Uterus (tissue), 4 donors: ENCODE measurements around the gene SLC25A22. TPM values are rescaled to one million over a fixed set of nuclear protein-coding genes. Genes with fewer than 3 reads are reported as not detected.
A peak's percentile ranks its signal among the peaks of the same experiment; 100 is the strongest.

Experiments
- DNase-seq, 2 donors: peaks; one replicate each; pipeline ENCODE4 v3.0.0-alpha.2; 2019 to 2020
- H3K27ac ChIP-seq, 2 donors: fragments of 200-600 bp; sonication (generic); 1 replicate in 1 of 2; 2 replicates in 1 of 2; pipeline ENCODE4 v1.5.1; 2016 to 2018
- H3K27me3 ChIP-seq, 2 donors: fragments of 200-600 bp; sonication (generic); one replicate each; pipeline ENCODE4 v1.5.1; 2018 to 2019; ENCODE audit warnings: control low read depth in 1 of 2
- H3K36me3 ChIP-seq, 2 donors: fragments of 200-600 bp; sonication (generic); one replicate each; pipeline ENCODE4 v1.5.1; 2019; ENCODE audit warnings: control low read depth in 1 of 2
- H3K4me1 ChIP-seq, 2 donors: fragments of 200-600 bp; sonication (generic); one replicate each; pipeline ENCODE4 v1.5.1; 2018 to 2019; ENCODE audit warnings: control low read depth in 1 of 2
- H3K4me3 ChIP-seq, 2 donors: fragments of 200-600 bp; sonication (generic); 1 replicate in 1 of 2; 2 replicates in 1 of 2; pipeline ENCODE4 v1.5.1; 2018 to 2019; ENCODE audit warnings: mild to moderate bottlenecking in 1 of 2
- H3K9me3 ChIP-seq, 2 donors: fragments of 200-600 bp; sonication (generic); one replicate each; pipeline ENCODE4 v1.5.1; 2019; ENCODE audit warnings: control low read depth in 1 of 2
- CTCF ChIP-seq, 4 experiments: fragments of 200-600 bp in 2 of 4; fragments of 450-650 bp in 2 of 4; sonication (generic) in 2 of 4; IDR thresholded peaks; one replicate each; pipeline ENCODE4 v1.5.1; 2016 to 2019; ENCODE audit warnings: antibody characterized with exemption in 4 of 4, mild to moderate bottlenecking in 2 of 4, moderate library complexity in 1 of 4
- POLR2A ChIP-seq, 2 donors: fragments of 450-650 bp; IDR thresholded peaks; one replicate each; pipeline ENCODE4 v1.6.1; 2016; ENCODE audit warnings: antibody characterized with exemption in 2 of 2, mild to moderate bottlenecking in 1 of 2, moderate library complexity in 1 of 2
- intact Hi-C: fragments of 100-400 bp; cut with DNase I; formaldehyde crosslinking; loops from one replicate; pipeline ENCODE4 v1.15.1; 2023; ENCODE audit warnings: low total_unique reads
- total RNA-seq, 4 donors: library from RNA; depleted of rRNA in 3 of 4; stranded (reverse); fragments of >200 nt in 3 of 4; gene quantifications; one replicate each; pipeline versions ENCODE4 v1.1.0 to v1.2.4, GENCODE V29; 2014 to 2023
- donor health status: DM: yes; HTN: yes; CAD: no.

Gene SLC25A22
- total RNA-seq, 4 donors from 2014 or later = 0.29 to 20.8 (median 5.4) TPM

- no peak overlapping the region for H3K27ac ChIP-seq
- intact Hi-C loops = no loop called here
Observed at GRCh38 chr11:772429-773390, 25.4 kb downstream of the SLC25A22 start.

GRCh38 chr11:771617-772204 is 26.4 kb downstream of the SLC25A22 start:
- no peaks in the 10 kb centered on the region for H3K9me3 ChIP-seq
- no peaks in the 10 kb centered on the region for H3K36me3 ChIP-seq
- H3K4me3 ChIP-seq = no peak overlapping the region
- H3K27me3 ChIP-seq = no peaks in the 10 kb centered on the region
- H3K27ac ChIP-seq = no peak overlapping the region
- peaks cover 0 to 14% of the 10 kb centered on the region in 2 donors for H3K4me1 ChIP-seq
- TF ChIP-seq CTCF (IDR thresholded peaks at IDR 0.05) (no peak), POLR2A (IDR thresholded peaks at IDR 0.05) (no peak)
- intact Hi-C loops = no loop called here
- no peak for DNase-seq

More at GRCh38 chr11:772429-773390, 25.4 kb downstream of the SLC25A22 start:
- Histone ChIP-seq H3K9me3 (no peaks in the 10 kb centered on the region), H3K4me3 (no peak overlapping the region), H3K36me3 (no peaks in the 10 kb centered on the region), H3K4me1 (peaks cover 0 to 15% of the 10 kb centered on the region in 2 donors), H3K27me3 (no peaks in the 10 kb centered on the region)
- TF ChIP-seq POLR2A (IDR thresholded peaks at IDR 0.05) (no peak), CTCF (IDR thresholded peaks at IDR 0.05) (no peak)
- DNase-seq = peak in 1 of 2 donors; percentile 26

- intact Hi-C loops = no loop called here
- TF ChIP-seq CTCF (IDR thresholded peaks at IDR 0.05) = no peak
- TF ChIP-seq POLR2A (IDR thresholded peaks at IDR 0.05) = no peak
- Histone ChIP-seq H3K27ac (no peak overlapping the region), H3K4me1 (peaks cover 0 to 6% of the 10 kb centered on the region in 2 donors), H3K36me3 (no peaks in the 10 kb centered on the region), H3K27me3 (no peaks in the 10 kb centered on the region), H3K9me3 (no peaks in the 10 kb centered on the region), H3K4me3 (no peak overlapping the region)
- DNase-seq = no peak
Observed at GRCh38 chr11:770642-771616, 27.2 kb downstream of the SLC25A22 start.

DNA sequence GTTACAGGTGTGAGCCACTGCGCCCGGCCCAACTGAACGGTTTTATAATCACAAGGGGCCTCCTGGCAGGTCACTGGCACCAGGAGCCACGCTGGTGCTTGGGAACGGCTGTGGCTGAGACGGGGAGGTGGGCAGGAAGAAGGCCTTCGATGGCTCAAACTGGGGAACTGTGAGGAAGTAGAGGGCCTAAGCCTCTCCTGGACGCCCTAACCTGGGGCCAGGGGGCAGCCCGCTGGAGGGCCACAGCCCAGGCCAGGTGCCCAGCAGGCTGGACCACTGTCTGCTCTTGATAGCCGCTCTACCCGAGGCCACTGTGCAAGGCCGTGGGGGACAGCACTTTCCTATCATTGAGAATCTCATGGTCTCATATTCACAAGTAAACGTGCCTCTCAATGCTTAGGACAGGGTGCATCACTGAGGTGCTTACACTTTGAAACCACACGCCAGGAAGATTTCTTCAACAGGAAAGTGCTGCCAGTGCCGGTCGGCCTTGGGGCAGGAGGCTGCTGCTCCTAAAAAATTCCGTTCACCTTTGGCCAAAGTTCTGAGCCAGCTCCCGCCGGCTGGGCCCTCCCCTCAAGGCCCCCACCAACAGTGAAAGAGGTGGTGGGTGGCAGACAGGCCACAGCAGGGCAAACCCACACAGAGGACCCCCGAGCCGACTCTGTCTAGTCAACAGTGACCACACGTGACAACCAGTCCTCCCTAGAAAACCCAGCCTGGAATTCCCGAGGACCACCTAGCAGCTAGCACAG is 28.0 kb downstream of the SLC25A22 start:
- no peaks in the 10 kb centered on the region for H3K27me3 ChIP-seq
- H3K27ac ChIP-seq = no peak overlapping the region
- H3K9me3 ChIP-seq = no peaks in the 10 kb centered on the region
- no peak overlapping the region for H3K4me3 ChIP-seq
- no peaks in the 10 kb centered on the region for H3K36me3 ChIP-seq
- no peaks in the 10 kb centered on the region for H3K4me1 ChIP-seq
- DNase-seq = no peak
- TF ChIP-seq CTCF (IDR thresholded peaks at IDR 0.05) = no peak
- no peak for TF ChIP-seq POLR2A (IDR thresholded peaks at IDR 0.05)
- intact Hi-C loops = no loop called here
